GM13977 (cell line): ENCODE data around the gene NOPCHAP1.
"Not testable (repeated sequence)": the region's sequence is repeated elsewhere in the genome, so short reads cannot be mapped to it uniquely, and the experiment has no call there.

Source experiments
- DNase-seq: peaks from one replicate; pipeline ENCODE4 v3.0.0; 2012; ENCODE audit warnings: low spot score
- in situ Hi-C: fragments of 300-500 bp; cut with MboI; formaldehyde crosslinking; loops from one replicate; pipeline ENCODE4 v1.12.0; 2022; ENCODE audit warnings: low sequenced_read_pairs, low pct_unique_long_range_greater_than_20kb, mixed read lengths, inconsistent platforms; ENCODE audit not compliant: unreplicated experiment
- TF ChIP-seq, protein P1 (sequence below): IDR thresholded peaks from 2 replicates; pipeline ENCODE4 v1.5.1; 2012; ENCODE audit warnings: mild to moderate bottlenecking, control low read depth; ENCODE audit not compliant: insufficient read depth; ENCODE audit errors: extremely low read depth, missing control alignments

Gene NOPCHAP1, protein sequence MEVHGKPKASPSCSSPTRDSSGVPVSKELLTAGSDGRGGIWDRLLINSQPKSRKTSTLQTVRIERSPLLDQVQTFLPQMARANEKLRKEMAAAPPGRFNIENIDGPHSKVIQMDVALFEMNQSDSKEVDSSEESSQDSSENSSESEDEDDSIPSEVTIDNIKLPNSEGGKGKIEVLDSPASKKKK

DNA sequence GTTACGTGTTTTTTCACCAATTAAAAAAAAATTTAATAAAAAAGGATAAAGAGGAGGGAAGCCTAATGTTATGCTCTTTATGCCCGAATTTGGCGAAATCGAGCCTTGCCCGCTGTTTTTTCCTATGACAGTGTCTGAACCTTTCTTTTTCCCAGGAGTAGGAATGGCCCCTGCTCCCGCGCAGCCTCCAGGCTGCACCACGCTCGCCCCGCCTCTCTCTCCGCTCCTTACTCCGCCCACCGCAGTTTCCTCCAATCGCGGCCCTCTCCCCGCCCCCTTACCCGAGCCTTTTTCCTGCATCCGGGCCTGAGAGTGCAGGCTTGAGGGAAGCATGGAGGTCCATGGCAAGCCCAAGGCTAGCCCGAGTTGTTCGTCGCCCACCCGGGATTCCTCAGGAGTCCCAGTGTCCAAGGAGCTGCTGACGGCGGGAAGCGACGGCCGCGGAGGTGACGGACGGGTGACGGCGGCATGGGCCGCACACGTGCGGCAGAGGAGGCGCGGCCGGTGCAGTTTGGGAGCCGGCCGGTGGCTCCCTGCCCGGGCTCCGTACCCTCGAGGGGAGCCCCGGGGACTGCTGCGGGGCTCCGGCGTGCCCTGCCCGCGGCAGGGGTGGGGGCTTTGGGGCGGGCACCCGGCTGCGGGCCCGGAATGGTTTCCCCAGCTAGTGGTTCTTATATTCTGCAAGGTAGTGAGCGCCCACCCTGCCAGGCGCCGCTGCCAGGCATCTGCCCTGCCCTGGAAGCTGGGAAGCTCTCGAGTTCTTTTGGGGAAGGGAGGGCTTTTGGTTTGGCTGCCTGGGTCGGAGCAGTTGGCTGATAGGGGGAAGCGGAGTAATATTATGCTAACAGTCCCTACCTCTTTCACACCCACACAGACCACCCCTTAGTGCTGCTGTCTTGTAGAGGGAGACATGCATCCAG is at the start of gene NOPCHAP1:
TSS of gene NOPCHAP1 (plus strand) at position 295 of the 920 bp plus-strand sequence. CDS start at position 332, 37 bp downstream.
- peak; percentile 92 for DNase-seq
- in situ Hi-C loops: no loop called here
- TF ChIP-seq, protein P1, sequence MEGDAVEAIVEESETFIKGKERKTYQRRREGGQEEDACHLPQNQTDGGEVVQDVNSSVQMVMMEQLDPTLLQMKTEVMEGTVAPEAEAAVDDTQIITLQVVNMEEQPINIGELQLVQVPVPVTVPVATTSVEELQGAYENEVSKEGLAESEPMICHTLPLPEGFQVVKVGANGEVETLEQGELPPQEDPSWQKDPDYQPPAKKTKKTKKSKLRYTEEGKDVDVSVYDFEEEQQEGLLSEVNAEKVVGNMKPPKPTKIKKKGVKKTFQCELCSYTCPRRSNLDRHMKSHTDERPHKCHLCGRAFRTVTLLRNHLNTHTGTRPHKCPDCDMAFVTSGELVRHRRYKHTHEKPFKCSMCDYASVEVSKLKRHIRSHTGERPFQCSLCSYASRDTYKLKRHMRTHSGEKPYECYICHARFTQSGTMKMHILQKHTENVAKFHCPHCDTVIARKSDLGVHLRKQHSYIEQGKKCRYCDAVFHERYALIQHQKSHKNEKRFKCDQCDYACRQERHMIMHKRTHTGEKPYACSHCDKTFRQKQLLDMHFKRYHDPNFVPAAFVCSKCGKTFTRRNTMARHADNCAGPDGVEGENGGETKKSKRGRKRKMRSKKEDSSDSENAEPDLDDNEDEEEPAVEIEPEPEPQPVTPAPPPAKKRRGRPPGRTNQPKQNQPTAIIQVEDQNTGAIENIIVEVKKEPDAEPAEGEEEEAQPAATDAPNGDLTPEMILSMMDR: no peak

DNA sequence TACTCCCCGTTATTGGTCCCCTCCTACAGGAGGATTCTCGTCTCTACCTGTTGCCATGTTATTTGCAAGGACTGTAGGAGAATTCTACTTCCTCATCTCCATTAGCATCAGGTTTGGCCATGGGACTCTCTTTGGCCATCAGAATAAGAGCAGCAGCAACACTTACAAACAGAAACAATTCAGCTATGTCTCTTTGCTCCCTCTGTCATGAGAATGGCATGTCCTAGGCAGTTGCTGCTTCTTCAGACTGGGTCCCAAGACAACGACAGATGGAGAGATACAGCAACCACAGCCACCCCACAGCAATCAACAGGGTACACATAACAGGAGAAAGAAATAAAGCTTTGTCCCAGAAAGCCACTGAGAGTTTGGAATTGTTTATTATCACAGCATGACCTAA is 47.7 kb upstream of the NOPCHAP1 start:
- TF ChIP-seq, protein P1: no peak
- in situ Hi-C loops: no loop called here
- no peak for DNase-seq

DNA sequence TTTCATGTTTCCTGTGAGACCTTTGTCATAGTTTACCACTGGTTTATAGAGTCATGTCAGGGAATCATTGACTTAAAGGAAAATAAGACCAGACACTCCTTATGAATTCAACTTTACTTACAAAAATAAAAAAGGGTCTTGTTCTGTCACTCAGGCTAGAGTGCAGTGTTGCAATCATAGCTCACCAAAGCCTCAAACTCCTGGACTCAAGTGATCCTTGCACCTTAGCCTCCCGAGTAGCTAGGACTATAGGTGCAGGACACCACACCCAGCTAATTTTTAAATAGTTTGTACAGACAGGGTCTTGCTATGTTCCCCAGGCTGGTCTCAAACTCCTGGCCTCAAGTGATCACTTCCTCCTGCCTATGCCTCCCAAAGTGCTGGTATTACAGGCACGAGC is 47.0 kb upstream of the NOPCHAP1 start:
- in situ Hi-C loops: no loop called here
- no peak for DNase-seq
- TF ChIP-seq, protein P1: no peak

DNA sequence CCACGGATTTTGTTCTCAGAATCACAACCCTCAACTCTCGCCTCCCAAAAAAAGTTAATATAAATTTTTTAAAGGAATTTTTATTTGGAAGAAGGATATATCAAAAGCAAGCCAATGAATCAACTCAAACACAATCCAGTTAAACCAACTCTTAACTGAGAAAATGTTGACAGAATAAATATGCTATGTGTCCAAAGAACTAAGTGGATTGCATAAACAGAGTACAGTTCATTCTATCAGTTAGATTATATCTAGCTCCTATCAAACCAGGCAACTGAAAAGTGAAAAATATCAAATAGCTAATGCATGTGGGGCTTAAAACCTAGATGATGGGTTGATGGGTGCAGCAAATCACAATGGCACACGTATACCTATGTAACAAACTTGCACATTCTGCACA is 44.7 kb upstream of the NOPCHAP1 start:
- in situ Hi-C loops: no loop called here
- TF ChIP-seq, protein P1: no peak
- no peak for DNase-seq

DNA sequence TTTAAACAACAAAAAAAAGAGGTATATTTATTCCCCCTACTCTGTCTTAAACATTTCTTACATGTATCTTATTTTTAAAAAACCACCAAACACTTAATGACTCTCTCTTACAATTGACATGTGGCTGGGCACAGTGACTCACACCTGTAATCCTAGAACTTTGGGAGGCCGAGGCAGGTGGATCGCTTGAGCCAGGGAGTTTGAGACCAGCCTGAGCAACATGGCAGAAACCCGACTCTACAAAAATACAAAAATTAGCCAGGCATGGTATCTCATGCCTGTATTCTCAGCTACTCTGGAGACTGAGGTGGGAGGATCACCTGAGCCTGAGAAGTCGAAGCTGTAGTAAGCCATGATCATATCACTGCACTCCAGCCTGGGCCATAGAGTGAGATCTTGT is 44.0 kb upstream of the NOPCHAP1 start:
- no peak for DNase-seq
- in situ Hi-C loops: no loop called here
- TF ChIP-seq, protein P1: no peak

DNA sequence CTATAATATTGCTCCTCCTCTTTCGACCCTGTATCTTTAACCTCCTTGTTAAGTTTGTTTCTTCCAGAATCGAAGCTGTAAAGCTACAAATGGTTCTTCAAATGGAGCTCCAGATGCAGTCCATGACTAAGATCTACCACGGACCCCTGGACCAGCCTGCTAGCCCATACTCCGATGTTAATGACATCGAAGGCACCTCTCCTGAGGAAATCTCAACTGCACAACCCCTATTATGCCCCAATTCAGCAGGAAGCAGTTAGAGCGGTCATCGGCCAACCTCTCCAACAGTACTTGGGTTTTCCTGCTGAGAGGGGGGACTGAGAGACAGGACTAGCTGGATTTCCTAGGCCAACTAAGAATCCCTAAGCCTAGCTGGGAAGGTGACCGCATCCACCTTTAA is 42.7 kb upstream of the NOPCHAP1 start:
- DNase-seq, in situ Hi-C loops: not testable (repeated sequence)

DNA sequence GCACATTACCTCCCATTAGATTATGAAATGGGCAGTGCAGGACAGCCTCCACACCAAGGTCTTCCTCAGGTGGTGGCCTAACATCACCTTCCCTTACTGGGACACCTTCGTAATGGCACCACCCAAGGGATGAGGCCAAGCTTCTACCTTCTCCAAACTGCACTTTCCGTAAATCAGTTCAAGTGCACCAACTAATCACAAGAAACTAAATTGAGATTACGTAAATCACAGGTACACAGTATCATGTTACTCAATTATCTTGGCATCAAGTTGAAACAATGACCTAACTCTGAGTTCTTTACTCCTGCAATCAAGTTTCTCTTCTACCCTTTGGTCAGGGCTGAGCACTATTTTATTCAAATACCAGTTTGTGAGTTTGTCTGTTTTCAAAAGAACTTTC is 41.9 kb upstream of the NOPCHAP1 start:
- TF ChIP-seq, protein P1: no peak
- DNase-seq: no peak
- in situ Hi-C loops: no loop called here

DNA sequence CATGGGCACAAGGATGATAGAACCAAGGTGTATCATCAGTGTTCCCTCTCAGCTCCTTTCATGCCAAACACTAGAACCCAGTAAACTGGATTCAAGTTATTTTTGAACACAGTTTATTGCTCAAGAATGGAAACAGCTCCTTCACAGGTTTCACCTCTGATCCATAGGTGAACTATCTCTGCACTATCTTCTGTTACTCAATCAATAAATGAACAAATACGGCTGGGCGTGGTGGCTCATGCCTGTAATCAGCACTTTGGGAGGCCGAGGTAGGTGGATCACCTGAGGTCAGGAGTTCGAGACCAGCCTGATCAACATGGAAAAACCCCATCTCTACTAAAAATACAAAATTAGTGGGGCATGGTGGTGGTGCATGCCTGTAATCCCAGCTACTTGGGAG is 37.4 kb upstream of the NOPCHAP1 start:
- in situ Hi-C loops, DNase-seq: not testable (repeated sequence)
